NCI-H748 treated with DMSO at 0.1 percent for 48 hours (cell line): Measurements from ENCODE around the gene NRARP.
A peak's percentile ranks its signal among the peaks of the same experiment; 100 is the strongest.

Source experiments
- DNase-seq: peaks from one replicate; lab custom pipeline; 2025; lab: John Stamatoyannopoulos, UW

The NRARP gene

DNA sequence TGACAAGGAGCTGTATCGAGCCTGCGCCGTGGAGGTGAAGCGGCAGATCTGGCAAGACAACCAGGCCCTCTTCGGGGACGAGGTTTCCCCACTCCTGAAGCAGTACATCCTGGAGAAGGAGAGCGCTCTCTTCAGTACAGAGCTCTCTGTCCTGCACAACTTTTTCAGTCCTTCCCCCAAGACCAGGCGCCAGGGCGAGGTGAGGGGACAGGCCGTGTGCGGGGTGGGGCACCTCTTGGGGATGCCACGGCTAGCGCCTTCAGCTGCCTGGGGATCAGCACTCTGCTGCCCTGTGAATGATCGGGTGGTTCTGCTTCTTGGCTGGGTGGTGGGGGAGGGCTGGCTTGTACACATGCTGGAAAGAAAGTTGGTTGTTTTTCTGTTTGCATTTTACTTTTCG lies 45.2 kb downstream of the NRARP start:
- DNase-seq: no peak

DNA sequence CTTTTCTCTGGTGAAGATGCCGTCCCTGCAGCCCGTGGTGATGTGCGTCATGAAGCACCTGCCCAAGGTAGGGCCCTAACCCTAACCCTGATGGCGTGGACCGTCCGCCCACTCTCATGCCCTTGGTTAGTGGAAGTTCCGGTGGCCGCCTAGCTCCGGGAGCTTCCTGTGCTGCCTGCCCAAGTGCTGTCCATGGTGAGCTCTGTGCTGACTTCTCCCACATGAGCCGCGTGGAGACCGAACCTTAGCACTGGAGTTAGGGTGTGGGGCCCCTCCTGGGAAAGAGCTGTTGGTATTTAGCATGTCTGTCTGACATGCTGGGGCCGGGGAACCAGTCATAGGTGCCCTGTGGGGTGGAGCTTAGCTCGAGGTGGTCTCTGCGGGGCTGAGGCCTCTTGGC lies 45.7 kb downstream of the NRARP start:
- no peak for DNase-seq

DNA sequence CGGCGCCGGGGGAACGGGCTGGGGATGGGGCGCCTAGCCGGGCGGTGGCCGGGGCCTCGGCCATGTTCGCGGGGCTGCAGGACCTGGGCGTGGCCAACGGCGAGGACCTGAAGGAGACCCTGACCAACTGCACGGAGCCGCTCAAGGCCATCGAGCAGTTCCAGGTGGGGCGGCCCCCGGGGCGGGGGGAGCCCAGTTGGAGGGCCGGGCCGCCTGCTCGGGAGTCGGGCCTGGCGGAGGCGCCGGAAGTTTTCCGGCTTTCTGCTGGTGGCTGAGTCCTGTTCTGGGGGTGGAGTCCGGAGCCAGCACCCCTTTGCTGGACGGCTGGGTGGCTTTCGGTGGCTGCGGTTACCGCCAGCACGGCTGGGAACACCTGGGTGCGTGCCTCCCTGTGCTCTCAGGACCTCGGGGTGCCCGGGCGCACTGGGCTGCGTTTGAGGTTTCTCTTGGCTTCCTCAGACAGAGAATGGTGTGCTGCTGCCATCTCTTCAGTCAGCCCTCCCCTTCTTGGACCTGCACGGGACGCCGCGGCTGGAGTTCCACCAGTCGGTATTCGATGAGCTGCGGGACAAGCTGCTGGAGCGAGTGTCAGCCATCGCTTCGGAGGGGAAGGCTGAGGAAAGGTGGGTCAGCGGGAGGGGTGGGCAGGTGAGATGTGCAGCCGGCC lies 46.5 kb downstream of the NRARP start:
- DNase-seq: no peak

DNA sequence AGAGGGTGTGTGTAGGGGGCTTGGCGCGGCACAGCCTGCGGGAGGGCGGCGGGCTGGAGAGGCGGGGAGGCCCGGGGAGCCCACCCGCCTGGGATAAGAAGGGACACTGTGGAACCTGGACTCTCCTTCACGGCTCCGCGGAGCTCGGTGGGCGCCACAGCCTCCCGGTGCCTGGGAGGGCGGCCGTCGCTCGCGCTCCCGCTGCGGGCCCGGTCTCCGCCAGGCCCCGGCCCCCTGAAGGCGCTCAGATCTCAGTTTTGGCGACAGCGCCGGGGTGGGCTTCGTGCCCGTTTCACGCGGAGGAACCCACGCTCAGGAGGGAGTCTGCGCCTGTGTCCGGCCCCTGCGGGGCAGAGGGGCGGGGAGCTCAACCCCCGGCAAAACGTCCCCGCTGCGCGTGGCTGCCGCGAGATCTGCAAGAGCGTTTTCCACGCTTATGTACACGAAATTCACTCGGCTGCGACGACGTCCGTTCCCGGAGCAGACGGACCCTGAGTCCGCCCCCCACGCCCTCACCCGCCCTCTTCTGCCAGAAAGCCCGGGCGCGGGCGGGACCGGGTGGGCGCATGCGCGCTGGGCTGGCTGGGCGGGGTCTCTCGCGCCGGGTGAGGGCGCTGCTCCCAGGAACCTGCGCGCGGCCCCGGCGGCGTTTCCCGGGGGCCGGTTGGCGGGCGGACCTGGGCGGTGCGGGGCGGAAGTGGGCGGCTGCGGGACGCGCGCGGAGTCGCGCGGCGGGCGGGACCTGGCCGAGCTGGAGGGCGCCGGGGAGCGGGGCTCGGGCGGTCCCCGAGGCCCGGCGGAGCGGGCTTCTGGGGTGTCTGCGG lies 47.2 kb downstream of the NRARP start, which contains the start of gene NELFB:
Gene NELFB (plus strand): TSS at position 704 of the 824 bp plus-strand sequence.
- DNase-seq: peak; percentile 77

DNA sequence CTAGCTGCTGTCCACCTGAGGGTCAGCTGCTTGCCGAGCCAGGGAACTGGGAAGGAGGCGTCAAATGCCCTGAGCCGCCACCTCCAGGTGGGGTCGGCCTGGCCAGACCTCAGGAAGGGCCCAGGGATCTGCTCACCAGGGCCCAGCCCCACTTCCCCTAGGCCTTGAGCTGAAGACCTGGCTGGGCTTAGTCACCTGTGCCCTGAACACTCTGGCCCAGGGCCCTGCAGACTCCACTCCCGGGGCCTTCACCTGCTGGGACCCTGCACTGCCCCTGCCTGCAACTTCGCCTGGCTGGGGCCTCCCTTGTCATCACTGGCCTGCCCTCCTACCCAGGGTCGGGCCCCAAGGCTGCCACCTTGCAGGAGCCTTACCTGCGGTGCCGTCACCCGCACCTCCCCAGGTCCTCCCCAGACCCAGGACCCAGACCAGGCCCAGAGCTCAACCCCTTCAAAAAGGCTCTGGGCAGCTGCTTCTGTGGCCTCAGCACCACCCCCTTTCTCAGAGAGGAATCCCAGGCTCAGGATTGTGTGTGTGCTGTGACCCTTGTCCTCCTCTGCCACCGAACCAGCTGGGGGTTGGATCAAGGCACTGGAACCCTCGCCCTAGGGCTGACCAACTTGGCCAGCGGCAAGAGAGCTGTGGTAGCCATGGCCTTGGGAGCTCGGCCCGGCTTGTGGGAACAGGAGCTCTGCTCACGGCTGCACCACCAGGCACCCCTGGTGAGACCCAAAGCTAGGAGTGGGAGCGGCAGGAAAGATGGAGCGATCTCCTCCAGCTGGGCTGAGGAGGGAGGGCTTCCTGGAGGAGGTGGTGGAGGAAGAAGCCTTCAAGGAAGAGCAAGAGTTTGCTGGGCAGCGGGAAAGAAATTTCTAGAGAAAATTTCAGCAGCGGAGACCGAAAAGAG lies 48.1 kb downstream of the NRARP start:
- no peak for DNase-seq

DNA sequence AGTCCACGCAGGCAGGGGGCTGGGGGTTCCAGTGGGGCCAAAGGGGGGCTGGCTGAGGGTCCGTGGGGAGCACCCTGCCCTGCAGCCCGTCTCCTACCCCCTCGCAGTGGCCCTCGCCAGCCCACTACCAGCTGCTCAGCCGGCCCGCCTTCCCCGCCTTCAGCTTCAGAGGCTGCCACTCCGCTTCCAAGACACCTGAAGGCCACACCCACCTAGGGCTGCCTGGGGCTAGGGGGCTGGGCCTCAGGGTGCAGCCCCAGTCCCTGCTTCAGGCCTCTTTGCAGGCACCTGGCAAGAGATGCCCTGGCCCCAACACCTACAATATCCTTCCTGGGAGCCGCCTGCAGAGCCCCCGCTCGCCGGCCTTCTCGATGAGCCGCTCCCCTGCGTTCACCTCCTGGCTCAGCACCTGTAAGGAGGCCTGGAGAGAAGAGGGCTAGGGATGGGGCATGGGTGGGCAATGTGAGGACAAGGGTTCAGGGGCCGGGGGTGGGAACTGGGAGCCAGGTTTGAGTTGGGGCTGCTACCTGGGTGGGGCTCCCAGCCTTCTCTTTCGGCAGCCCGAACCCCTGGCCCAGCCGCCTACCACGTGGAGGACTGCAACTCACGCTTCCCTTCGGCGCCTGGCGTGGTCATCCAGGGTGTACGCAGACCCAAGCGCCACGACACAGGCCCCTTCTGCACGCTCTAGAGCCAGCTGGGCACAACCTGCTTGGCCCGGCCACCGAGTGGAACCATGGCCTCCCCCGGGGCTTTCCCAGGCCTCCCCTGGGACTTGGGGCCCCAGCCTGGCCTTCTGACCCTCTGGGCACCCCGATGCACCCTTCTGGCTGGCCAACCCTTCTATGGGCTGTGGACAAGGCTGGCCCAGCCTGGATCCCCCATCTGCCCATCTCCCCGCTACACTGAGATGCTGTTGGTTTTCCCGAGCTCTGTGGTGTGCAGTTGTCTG lies 49.2 kb downstream of the NRARP start:
- no peak for DNase-seq

DNA sequence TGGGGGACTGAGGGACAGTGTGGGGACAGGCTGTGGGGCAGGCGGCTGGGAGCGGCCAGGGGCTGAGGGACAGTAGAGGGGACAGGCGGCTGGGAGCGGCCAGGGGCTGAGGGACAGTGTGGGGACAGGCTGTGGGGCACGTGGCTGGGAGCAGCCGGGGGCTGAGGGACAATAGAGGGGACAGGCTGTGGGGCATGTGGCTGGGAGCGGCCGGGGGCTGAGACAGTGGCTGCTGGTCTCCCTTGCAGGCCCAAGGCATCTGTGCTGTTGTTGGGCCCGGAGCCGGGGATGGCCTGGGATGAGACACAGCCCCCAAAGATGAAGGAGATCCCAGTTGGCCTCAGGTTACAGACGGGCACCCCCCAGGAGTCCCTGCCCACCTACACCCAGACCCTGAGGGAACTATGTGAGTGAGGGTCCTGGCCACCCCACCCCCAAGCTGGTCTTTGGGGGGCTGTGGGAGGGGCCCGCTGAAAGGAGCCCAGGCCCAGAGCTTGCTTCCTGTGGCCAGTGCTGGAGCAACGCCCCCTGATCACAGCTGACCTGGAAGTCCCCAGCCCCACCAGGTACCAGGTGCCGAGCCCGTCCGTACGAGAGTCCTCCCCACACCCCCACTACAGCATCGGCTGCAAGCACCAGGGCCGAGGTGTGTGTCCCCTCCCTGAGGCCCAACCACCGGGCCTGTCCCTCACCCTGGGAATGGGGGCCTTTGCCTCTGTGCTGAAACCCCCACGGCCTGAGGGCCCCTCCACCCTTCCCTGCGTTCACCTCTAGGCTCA lies 50.4 kb downstream of the NRARP start:
- no peak for DNase-seq

DNA sequence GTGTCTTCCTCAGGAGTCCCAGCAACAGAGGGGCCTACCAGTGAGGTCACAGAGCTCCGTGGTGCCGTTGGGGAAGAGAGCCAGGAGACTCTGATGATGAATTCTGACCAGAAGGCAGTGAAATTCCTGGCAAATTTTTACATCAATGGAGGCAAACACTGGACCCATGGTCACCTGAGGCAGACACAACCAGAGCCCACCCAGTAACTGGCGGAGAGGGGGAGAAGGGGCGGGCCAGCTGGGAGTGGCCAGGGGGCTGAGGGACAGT lies 50.9 kb downstream of the NRARP start, which contains the start of gene STPG3:
Gene STPG3 (plus strand): TSS at position 93 of the 268 bp plus-strand sequence. CDS start 1 bp downstream, at position 94.
- no peak for DNase-seq

DNA sequence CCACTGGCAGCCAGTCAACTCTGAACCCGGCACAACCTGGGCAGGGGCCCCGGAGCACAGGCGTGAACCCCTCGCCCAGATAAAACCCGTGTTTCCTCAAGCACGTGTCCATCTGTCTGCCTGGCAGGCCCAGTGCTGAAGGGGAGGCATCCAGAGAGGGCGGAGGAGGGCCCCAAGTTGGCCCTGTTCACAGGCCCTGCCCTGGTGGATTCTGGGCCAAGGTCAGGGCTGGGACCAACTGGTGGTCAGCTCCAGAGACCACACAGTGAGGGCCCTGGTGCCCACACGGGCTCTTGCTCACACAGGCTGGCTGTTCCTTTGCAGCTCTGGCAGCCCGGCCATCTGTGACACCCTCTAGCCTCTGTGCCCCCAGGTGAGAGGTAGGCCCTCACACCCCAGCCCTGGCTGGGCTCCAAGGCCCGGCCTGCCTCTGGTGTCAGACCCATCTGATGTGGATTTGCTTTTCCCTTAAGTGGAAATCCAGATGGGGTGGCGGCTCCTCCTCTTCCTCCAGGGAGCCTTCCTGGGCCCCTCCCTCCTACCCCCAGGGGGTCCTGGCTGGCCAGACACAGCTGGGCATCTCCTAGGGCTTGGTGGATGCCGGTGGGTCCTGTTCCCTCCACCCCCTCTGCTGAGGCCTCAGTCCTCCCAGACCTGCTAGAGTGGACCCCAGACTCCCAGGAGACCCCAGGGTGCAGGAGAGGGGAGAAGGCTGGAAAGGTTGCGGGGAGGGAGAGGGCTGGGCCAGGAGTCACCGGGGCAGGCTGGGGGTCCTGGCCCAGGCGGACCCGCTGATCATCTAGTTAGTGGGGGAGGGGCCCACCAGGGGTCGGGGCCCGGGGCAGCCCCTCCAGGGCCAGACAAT lies 51.5 kb downstream of the NRARP start:
- DNase-seq: no peak
